Measurements from ENCODE around the gene C19orf53.
"Not testable (repeated sequence)": the region's sequence is repeated elsewhere in the genome, so short reads cannot be mapped to it uniquely, and the experiment has no call there.

The C19orf53 gene

GRCh38 chr19:13751436-13751835 is 22.8 kb upstream of the C19orf53 start:
- no peak overlapping the region for H2AFZ ChIP-seq (ENCODE audit: low read depth, low read length)
- no peak overlapping the region for H3K4me3 ChIP-seq (ENCODE audit: low read depth in 1 of 2, low read length in 2 of 2)
- ATAC-seq (ENCODE audit: insufficient read depth, low read depth) (no peak), DNase-seq (no peak)
- peaks cover 46% of the 10 kb centered on the region for H3K36me3 ChIP-seq (ENCODE audit: insufficient read depth, low read length)
- no peak overlapping the region for H3K4me2 ChIP-seq (ENCODE audit: insufficient read depth, low read length)
- peaks cover 39% of the 10 kb centered on the region for H3K79me2 ChIP-seq (ENCODE audit: insufficient read depth, low read length)
- no peaks in the 10 kb centered on the region for H3K27me3 ChIP-seq (ENCODE audit: insufficient read depth, low read length, poor library complexity)
- no peak overlapping the region for H3K27ac ChIP-seq (ENCODE audit: low read length)
- H3K4me1 ChIP-seq (ENCODE audit: insufficient read depth, low read length): peaks cover 34% of the 10 kb centered on the region
- H4K20me1 ChIP-seq (ENCODE audit: insufficient read depth, low read length): peaks cover 7% of the 10 kb centered on the region; the same call in 1 of the 2 replicates
- no peak overlapping the region for H3K9ac ChIP-seq (ENCODE audit: low read depth, low read length)
- no peak for TF ChIP-seq CTCF (IDR thresholded peaks at IDR 0.05; ENCODE audit: borderline replicate concordance, extremely low read depth, low read length, poor library complexity, severe bottlenecking)
- TF ChIP-seq EZH2 (IDR thresholded peaks at IDR 0.05; ENCODE audit: borderline replicate concordance, low read depth, low read length, severe bottlenecking): no peak
- no peaks in the 10 kb centered on the region for H3K9me3 ChIP-seq (ENCODE audit: insufficient read depth, low read length, severe bottlenecking)

GRCh38 chr19:13753622-13754021 is 20.6 kb upstream of the C19orf53 start:
- not testable (repeated sequence) for H4K20me1 ChIP-seq (ENCODE audit: insufficient read depth, low read length); H3K9ac ChIP-seq (ENCODE audit: low read depth, low read length); ATAC-seq (ENCODE audit: insufficient read depth, low read depth); H3K27me3 ChIP-seq (ENCODE audit: insufficient read depth, low read length, poor library complexity); H3K4me2 ChIP-seq (ENCODE audit: insufficient read depth, low read length); H2AFZ ChIP-seq (ENCODE audit: low read depth, low read length); H3K9me3 ChIP-seq (ENCODE audit: insufficient read depth, low read length, severe bottlenecking); DNase-seq; H3K27ac ChIP-seq (ENCODE audit: low read length); H3K4me3 ChIP-seq (ENCODE audit: low read depth in 1 of 2, low read length in 2 of 2)
- Histone ChIP-seq H3K36me3 (ENCODE audit: insufficient read depth, low read length) (peaks cover 68% of the 10 kb centered on the region), H3K79me2 (ENCODE audit: insufficient read depth, low read length) (peaks cover 26% of the 10 kb centered on the region), H3K4me1 (ENCODE audit: insufficient read depth, low read length) (peaks cover 17% of the 10 kb centered on the region)

- H3K4me2 ChIP-seq (ENCODE audit: insufficient read depth, low read length): no peak overlapping the region
- H3K27me3 ChIP-seq (ENCODE audit: insufficient read depth, low read length, poor library complexity): no peaks in the 10 kb centered on the region
- peaks cover 4% of the 10 kb centered on the region; the same call in 1 of the 2 replicates for H3K79me2 ChIP-seq (ENCODE audit: insufficient read depth, low read length)
- H2AFZ ChIP-seq (ENCODE audit: low read depth, low read length): no peak overlapping the region
- no peak overlapping the region for H3K4me3 ChIP-seq (ENCODE audit: low read depth in 1 of 2, low read length in 2 of 2)
- H3K4me1 ChIP-seq (ENCODE audit: insufficient read depth, low read length): no peaks in the 10 kb centered on the region
- H3K9me3 ChIP-seq (ENCODE audit: insufficient read depth, low read length, severe bottlenecking): no peaks in the 10 kb centered on the region
- H3K9ac ChIP-seq (ENCODE audit: low read depth, low read length): no peak overlapping the region
- H3K27ac ChIP-seq (ENCODE audit: low read length): no peak overlapping the region
- ATAC-seq (ENCODE audit: insufficient read depth, low read depth) (no peak), DNase-seq (no peak)
- H4K20me1 ChIP-seq (ENCODE audit: insufficient read depth, low read length): peaks cover 7% of the 10 kb centered on the region; the same call in 1 of the 2 replicates
- peaks cover 84% of the 10 kb centered on the region for H3K36me3 ChIP-seq (ENCODE audit: insufficient read depth, low read length)
- TF ChIP-seq EZH2 (IDR thresholded peaks at IDR 0.05; ENCODE audit: borderline replicate concordance, low read depth, low read length, severe bottlenecking): no peak
- TF ChIP-seq CTCF (IDR thresholded peaks at IDR 0.05; ENCODE audit: borderline replicate concordance, extremely low read depth, low read length, poor library complexity, severe bottlenecking): no peak
Measured at GRCh38 chr19:13756210-13756609, 18.0 kb upstream of the C19orf53 start.

- TF ChIP-seq CTCF (IDR thresholded peaks at IDR 0.05; ENCODE audit: borderline replicate concordance, extremely low read depth, low read length, poor library complexity, severe bottlenecking) (no peak), EZH2 (IDR thresholded peaks at IDR 0.05; ENCODE audit: borderline replicate concordance, low read depth, low read length, severe bottlenecking) (no peak)
- no peak overlapping the region for H3K27ac ChIP-seq (ENCODE audit: low read length)
Measured at GRCh38 chr19:13757805-13758772, 16.2 kb upstream of the C19orf53 start.

More at GRCh38 chr19:13757805-13758772, 16.2 kb upstream of the C19orf53 start:
- Histone ChIP-seq H3K4me1 (ENCODE audit: insufficient read depth, low read length) (no peaks in the 10 kb centered on the region), H3K4me3 (ENCODE audit: low read depth in 1 of 2, low read length in 2 of 2) (no peak overlapping the region), H3K4me2 (ENCODE audit: insufficient read depth, low read length) (no peak overlapping the region), H3K36me3 (ENCODE audit: insufficient read depth, low read length) (peaks cover 83% of the 10 kb centered on the region), H3K27me3 (ENCODE audit: insufficient read depth, low read length, poor library complexity) (no peaks in the 10 kb centered on the region), H2AFZ (ENCODE audit: low read depth, low read length) (no peak overlapping the region), H3K9ac (ENCODE audit: low read depth, low read length) (no peak overlapping the region), H3K79me2 (ENCODE audit: insufficient read depth, low read length) (no peaks in the 10 kb centered on the region), H4K20me1 (ENCODE audit: insufficient read depth, low read length) (0 out of 2 replicates have a peak, but pooled peaks cover 2% of the 10 kb centered on the region), H3K9me3 (ENCODE audit: insufficient read depth, low read length, severe bottlenecking) (no peaks in the 10 kb centered on the region)
- no peak for DNase-seq
- ATAC-seq (ENCODE audit: insufficient read depth, low read depth): no peak

Measured in DND-41 (cell line).